ENCODE data around the gene KCTD15. TPM values are rescaled to one million over a fixed set of nuclear protein-coding genes. Genes with fewer than 3 reads are reported as not detected.
A peak's percentile ranks its signal among the peaks of the same experiment; 100 is the strongest.

Gene KCTD15
- polyA plus RNA-seq, 6 donors from 2014 or later = 0.19 TPM; not detected in 5

GRCh38 chr19:33775731-33776487 lies 20.8 kb upstream of the KCTD15 start:
- Mint-ChIP-seq H3K27me3 (peaks cover 22 to 46% (median 46%) of the 10 kb centered on the region in 3 donors), H3K9me3 (no peaks in the 10 kb centered on the region), H3K36me3 (no peaks in the 10 kb centered on the region), H3K4me1 (peaks cover 7 to 15% (median 9%) of the 10 kb centered on the region in 3 donors), H3K4me3 (peak overlapping the region in 1 of 8 donors; percentile 1), H3K27ac (peak overlapping the region in 1 of 6 donors; percentile 3)
- no peak for DNase-seq
- no peak for ATAC-seq (ENCODE audit: low read depth in 2 of 2)

DNA sequence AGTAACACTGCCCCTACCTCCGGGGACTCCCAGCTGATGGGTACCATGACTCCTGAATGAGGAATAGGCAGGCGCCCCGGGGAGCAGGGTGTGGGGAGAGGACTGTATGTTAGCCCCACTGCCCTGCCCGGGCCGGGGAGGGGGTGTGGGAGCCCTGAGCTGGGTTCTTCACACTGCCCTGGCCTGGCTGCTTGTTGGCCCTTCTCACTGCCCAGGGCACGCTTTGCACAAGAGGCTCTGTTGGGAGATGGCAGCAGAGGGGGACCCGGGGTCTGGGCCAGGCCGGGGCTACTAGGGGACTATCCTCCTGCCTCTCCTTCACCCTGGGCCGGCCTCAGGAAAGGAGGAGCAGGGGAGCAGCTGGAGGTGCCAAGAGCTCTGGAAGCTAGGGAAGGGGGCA lies 19.3 kb upstream of the KCTD15 start:
- H3K27ac Mint-ChIP-seq = no peak overlapping the region
- ATAC-seq (ENCODE audit: low read depth in 2 of 2) (no peak), DNase-seq (no peak)
- H3K36me3 Mint-ChIP-seq = no peaks in the 10 kb centered on the region
- H3K9me3 Mint-ChIP-seq = no peaks in the 10 kb centered on the region
- H3K4me3 Mint-ChIP-seq = no peak overlapping the region
- peaks cover 7 to 15% (median 10%) of the 10 kb centered on the region in 3 donors for H3K4me1 Mint-ChIP-seq
- H3K27me3 Mint-ChIP-seq = peaks cover 27 to 57% (median 56%) of the 10 kb centered on the region in 3 donors

- Mint-ChIP-seq H3K27ac (no peak overlapping the region), H3K9me3 (no peaks in the 10 kb centered on the region), H3K36me3 (no peaks in the 10 kb centered on the region), H3K27me3 (peaks cover 27 to 61% (median 58%) of the 10 kb centered on the region in 3 donors), H3K4me3 (no peak overlapping the region), H3K4me1 (peaks cover 7 to 15% (median 11%) of the 10 kb centered on the region in 3 donors)
- no peak for ATAC-seq (ENCODE audit: low read depth in 2 of 2)
- DNase-seq = no peak
These were observed 18.9 kb upstream of the KCTD15 start for GRCh38 chr19:33777753-33778088.

- peaks cover 7 to 15% (median 11%) of the 10 kb centered on the region in 3 donors for H3K4me1 Mint-ChIP-seq
- peak overlapping the region in 1 of 6 donors; percentile 18 for H3K27ac Mint-ChIP-seq
- peak overlapping the region in 4 of 8 donors; percentile 13 to 85 (median 18) for H3K4me3 Mint-ChIP-seq
- ATAC-seq (ENCODE audit: low read depth in 2 of 2) = peak; percentile 85 to 88
- H3K36me3 Mint-ChIP-seq = no peaks in the 10 kb centered on the region
- H3K9me3 Mint-ChIP-seq = no peaks in the 10 kb centered on the region
- H3K27me3 Mint-ChIP-seq = peaks cover 27 to 61% (median 58%) of the 10 kb centered on the region in 3 donors
- DNase-seq = peak; percentile 79
These were observed 18.4 kb upstream of the KCTD15 start for GRCh38 chr19:33778089-33778791.

GRCh38 chr19:33779849-33780248 lies 16.8 kb upstream of the KCTD15 start:
- H3K27ac Mint-ChIP-seq = no peak overlapping the region
- peaks cover 7 to 15% (median 11%) of the 10 kb centered on the region in 3 donors for H3K4me1 Mint-ChIP-seq

GRCh38 chr19:33780251-33780650 lies 16.4 kb upstream of the KCTD15 start:
- Mint-ChIP-seq H3K4me1 (peaks cover 7 to 15% (median 11%) of the 10 kb centered on the region in 3 donors), H3K27ac (no peak overlapping the region), H3K9me3 (no peaks in the 10 kb centered on the region), H3K27me3 (peaks cover 31 to 67% (median 53%) of the 10 kb centered on the region in 3 donors), H3K4me3 (no peak overlapping the region), H3K36me3 (no peaks in the 10 kb centered on the region)
- DNase-seq = no peak
- no peak for ATAC-seq (ENCODE audit: low read depth in 2 of 2)

More at GRCh38 chr19:33779849-33780248, 16.8 kb upstream of the KCTD15 start:
- Mint-ChIP-seq H3K4me3 (peak overlapping the region in 1 of 8 donors; percentile 43), H3K9me3 (no peaks in the 10 kb centered on the region), H3K27me3 (peaks cover 29 to 68% (median 57%) of the 10 kb centered on the region in 3 donors), H3K36me3 (no peaks in the 10 kb centered on the region)
- no peak for ATAC-seq (ENCODE audit: low read depth in 2 of 2)
- no peak for DNase-seq

GRCh38 chr19:33780746-33781145 lies 15.9 kb upstream of the KCTD15 start:
- ATAC-seq (ENCODE audit: low read depth in 2 of 2) (no peak), DNase-seq (no peak)
- Mint-ChIP-seq H3K27ac (no peak overlapping the region), H3K36me3 (no peaks in the 10 kb centered on the region), H3K9me3 (no peaks in the 10 kb centered on the region), H3K4me1 (peaks cover 7 to 13% (median 11%) of the 10 kb centered on the region in 3 donors), H3K27me3 (peaks cover 33 to 65% (median 51%) of the 10 kb centered on the region in 3 donors), H3K4me3 (no peak overlapping the region)

DNA sequence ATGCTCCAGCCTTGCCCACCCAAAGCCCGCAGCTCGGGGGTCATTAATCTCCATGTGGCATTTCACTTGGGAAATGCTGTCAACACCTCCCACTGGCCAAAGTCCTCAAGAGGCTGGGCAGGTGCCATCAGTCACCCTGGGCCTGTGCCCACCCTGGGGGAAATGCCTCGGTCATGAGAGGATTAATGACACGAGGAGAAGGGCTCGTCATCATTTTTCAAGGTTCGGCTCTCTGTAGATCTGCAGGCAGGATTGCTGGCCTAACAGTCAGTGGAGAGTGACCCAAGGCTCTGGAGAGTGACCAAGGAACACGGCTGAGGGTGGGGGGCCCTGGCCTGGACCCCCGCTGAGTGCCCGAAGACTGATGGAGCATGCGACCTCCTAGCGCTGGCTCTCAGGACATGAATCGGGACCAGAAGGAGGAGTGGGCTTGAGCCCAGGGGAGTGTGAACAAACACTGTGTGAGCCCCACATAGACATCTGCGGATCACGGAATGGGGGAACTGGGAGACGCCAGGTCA lies 15.2 kb upstream of the KCTD15 start:
- Mint-ChIP-seq H3K9me3 (no peaks in the 10 kb centered on the region), H3K36me3 (no peaks in the 10 kb centered on the region), H3K27ac (peak overlapping the region in 1 of 6 donors; percentile 91), H3K27me3 (peaks cover 33 to 65% (median 49%) of the 10 kb centered on the region in 3 donors), H3K4me1 (peaks cover 7 to 11% (median 10%) of the 10 kb centered on the region in 3 donors), H3K4me3 (no peak overlapping the region)
- DNase-seq (no peak), ATAC-seq (ENCODE audit: low read depth in 2 of 2) (no peak)

- no peak for DNase-seq
- H3K27me3 Mint-ChIP-seq = peaks cover 37 to 65% (median 49%) of the 10 kb centered on the region in 3 donors
- no peak overlapping the region for H3K4me3 Mint-ChIP-seq
- H3K9me3 Mint-ChIP-seq = no peaks in the 10 kb centered on the region
- peak overlapping the region in 1 of 6 donors; percentile 91 for H3K27ac Mint-ChIP-seq
- no peak for ATAC-seq (ENCODE audit: low read depth in 2 of 2)
- no peaks in the 10 kb centered on the region for H3K36me3 Mint-ChIP-seq
- H3K4me1 Mint-ChIP-seq = peaks cover 7 to 11% (median 10%) of the 10 kb centered on the region in 3 donors
These were observed 14.7 kb upstream of the KCTD15 start for GRCh38 chr19:33781996-33782395.

DNA sequence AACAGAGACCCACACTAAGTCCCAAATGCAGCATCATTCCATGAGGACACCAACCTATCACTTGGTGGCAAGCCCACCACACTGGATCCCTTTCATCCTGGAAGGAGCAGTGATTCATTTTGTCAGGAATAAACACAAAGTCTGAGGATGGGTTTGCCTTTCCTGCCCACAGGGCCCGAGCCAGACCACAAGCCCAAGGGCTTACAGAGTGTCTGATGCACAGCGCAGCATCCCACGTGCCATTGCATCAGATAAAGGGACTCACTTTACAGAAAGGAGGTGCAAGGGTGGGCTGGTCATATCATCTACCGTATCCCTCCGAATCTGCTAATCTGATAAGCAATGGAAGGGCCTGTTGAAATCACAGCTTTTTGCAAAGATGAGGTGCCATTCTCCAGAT lies 12.2 kb upstream of the KCTD15 start:
- Mint-ChIP-seq H3K27me3 (peaks cover 43 to 65% (median 48%) of the 10 kb centered on the region in 3 donors), H3K27ac (no peak overlapping the region), H3K36me3 (no peaks in the 10 kb centered on the region), H3K9me3 (peaks cover 0 to 4% (median 0%) of the 10 kb centered on the region in 7 donors), H3K4me3 (no peak overlapping the region), H3K4me1 (peaks cover 0 to 2% (median 0%) of the 10 kb centered on the region in 3 donors)
- ATAC-seq (ENCODE audit: low read depth in 2 of 2) (no peak), DNase-seq (no peak)

DNA sequence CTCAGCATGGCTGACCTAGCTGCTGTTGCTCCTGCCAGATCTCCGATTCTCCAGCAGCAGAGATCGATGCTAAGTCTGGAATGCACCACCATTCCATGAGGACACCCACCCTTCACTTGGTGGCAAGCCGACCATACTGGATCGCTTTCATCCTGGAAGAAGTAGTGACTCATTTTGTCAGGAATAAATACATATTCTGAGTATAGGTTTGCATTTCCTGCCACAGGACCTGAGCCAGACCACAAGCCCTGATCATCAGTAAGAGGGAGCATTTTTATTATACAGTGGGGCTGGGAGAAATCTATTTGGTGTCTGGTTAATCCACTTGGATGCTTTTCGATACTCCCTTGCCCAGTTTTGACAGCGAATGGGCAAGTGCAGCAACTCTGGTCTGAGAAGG lies 10.9 kb upstream of the KCTD15 start:
- Mint-ChIP-seq H3K9me3 (peaks cover 0 to 4% (median 0%) of the 10 kb centered on the region in 7 donors), H3K27ac (no peak overlapping the region), H3K36me3 (no peaks in the 10 kb centered on the region), H3K4me3 (no peak overlapping the region), H3K27me3 (peaks cover 35 to 57% (median 42%) of the 10 kb centered on the region in 3 donors), H3K4me1 (peaks cover 0 to 2% (median 0%) of the 10 kb centered on the region in 3 donors)
- ATAC-seq (ENCODE audit: low read depth in 2 of 2) (no peak), DNase-seq (no peak)

- ATAC-seq (ENCODE audit: low read depth in 2 of 2) = no peak
- Mint-ChIP-seq H3K27me3 (peaks cover 44 to 60% (median 49%) of the 10 kb centered on the region in 3 donors), H3K9me3 (peaks cover 0 to 4% (median 0%) of the 10 kb centered on the region in 7 donors), H3K4me1 (no peaks in the 10 kb centered on the region), H3K4me3 (no peak overlapping the region), H3K36me3 (no peaks in the 10 kb centered on the region), H3K27ac (no peak overlapping the region)
- no peak for DNase-seq
These were observed 8.0 kb upstream of the KCTD15 start for GRCh38 chr19:33788676-33789075.

DNA sequence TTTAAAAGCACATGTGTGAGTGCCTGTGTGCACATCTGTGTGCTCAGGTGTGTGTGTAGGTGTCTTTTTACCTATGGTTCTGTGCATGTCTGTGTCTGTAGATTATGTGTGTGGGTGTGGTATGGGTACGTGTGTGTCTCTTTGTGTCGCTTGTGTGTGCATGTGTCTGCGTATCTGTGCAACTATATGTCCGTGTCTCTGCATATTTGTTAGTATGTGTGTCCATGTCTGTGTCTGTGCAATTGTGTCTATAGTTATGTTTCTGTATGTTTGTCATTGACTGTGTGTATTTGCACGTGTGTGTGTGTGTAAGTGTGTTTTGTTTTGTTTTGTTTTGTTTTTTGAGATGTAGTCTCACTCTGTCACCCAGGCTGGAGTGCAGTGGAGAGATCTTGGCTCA lies 7.3 kb upstream of the KCTD15 start:
- ATAC-seq (ENCODE audit: low read depth in 2 of 2) (no peak), DNase-seq (no peak)
- H3K4me1 Mint-ChIP-seq = no peaks in the 10 kb centered on the region
- no peaks in the 10 kb centered on the region for H3K36me3 Mint-ChIP-seq
- H3K27ac Mint-ChIP-seq = no peak overlapping the region
- H3K27me3 Mint-ChIP-seq = peaks cover 44 to 56% (median 49%) of the 10 kb centered on the region in 3 donors
- no peak overlapping the region for H3K4me3 Mint-ChIP-seq
- H3K9me3 Mint-ChIP-seq = peaks cover 0 to 4% (median 0%) of the 10 kb centered on the region in 7 donors
